CD14-positive monocyte (primary cell): ENCODE results near the gene GPR55. TPM values are rescaled to one million over a fixed set of nuclear protein-coding genes. Genes with fewer than 3 reads are reported as not detected.

Experiments used
- DNase-seq, 3 donors: peaks; one replicate each; pipeline ENCODE4 v3.0.0-alpha.2; 2011 to 2022
- H2AFZ ChIP-seq: 2 replicates; pipeline ENCODE4 v1.6.0; 2012; ENCODE audit warnings: mild to moderate bottlenecking, low read depth, low read length, inconsistent platforms; ENCODE audit not compliant: insufficient read depth, poor library complexity, severe bottlenecking
- H3K27ac ChIP-seq, 2 donors: 1 replicate in 1 of 2; 2 replicates in 1 of 2; pipeline ENCODE4 v1.5.1; 2012 to 2013; ENCODE audit warnings: low read length in 2 of 2, control low read depth in 1 of 2, inconsistent platforms in 1 of 2, low read depth in 1 of 2, mild to moderate bottlenecking in 1 of 2
- H3K27me3 ChIP-seq, 2 donors: one replicate each; pipeline versions ENCODE4 v1.6.0 to v1.6.1; 2011 to 2013; ENCODE audit warnings: low read length in 2 of 2; ENCODE audit not compliant: control insufficient read depth in 2 of 2, insufficient read depth in 2 of 2
- H3K36me3 ChIP-seq, 2 donors: replicated peaks in 1 of 2; 1 replicate in 1 of 2; 2 replicates in 1 of 2; pipeline versions ENCODE4 v1.5.1 to v1.6.1; 2012 to 2013; ENCODE audit warnings: low read length in 2 of 2, control low read depth in 1 of 2, inconsistent platforms in 1 of 2, mild to moderate bottlenecking in 1 of 2; ENCODE audit not compliant: insufficient read depth in 2 of 2, control insufficient read depth in 1 of 2
- H3K4me1 ChIP-seq, 2 donors: 1 replicate in 1 of 2; 2 replicates in 1 of 2; pipeline versions ENCODE4 v1.5.1 to v1.6.1; 2012 to 2013; ENCODE audit warnings: low read length in 2 of 2, control low read depth in 1 of 2, inconsistent platforms in 1 of 2, mild to moderate bottlenecking in 1 of 2, moderate library complexity in 1 of 2; ENCODE audit not compliant: insufficient read depth in 2 of 2, control insufficient read depth in 1 of 2
- H3K4me2 ChIP-seq: replicated peaks from 2 replicates; pipeline ENCODE3; 2012; ENCODE audit warnings: low read length, moderate library complexity, mild to moderate bottlenecking; ENCODE audit not compliant: poor library complexity, severe bottlenecking; ENCODE audit errors: extremely low read depth
- H3K4me3 ChIP-seq, 3 experiments: fragments of 200-600 bp in 1 of 3; sonication (generic) in 1 of 3; replicated peaks in 1 of 3; 1 replicate in 2 of 3; 2 replicates in 1 of 3; pipeline ENCODE4 v1.5.1; 2011 to 2013; ENCODE audit warnings: low read length in 3 of 3, mild to moderate bottlenecking in 3 of 3, control low read depth in 2 of 3, low read depth in 2 of 3, inconsistent platforms in 1 of 3, moderate library complexity in 1 of 3
- H3K79me2 ChIP-seq: 2 replicates; pipeline ENCODE4 v1.6.0; 2012; ENCODE audit warnings: mild to moderate bottlenecking, control low read depth, inconsistent platforms, low read length, moderate library complexity; ENCODE audit not compliant: insufficient read depth
- H3K9ac ChIP-seq: 2 replicates; pipeline ENCODE4 v1.6.0; 2017; ENCODE audit warnings: low read length, mild to moderate bottlenecking; ENCODE audit not compliant: insufficient read depth, poor library complexity, severe bottlenecking
- H3K9me3 ChIP-seq, 2 donors: replicated peaks in 1 of 2; 1 replicate in 1 of 2; 2 replicates in 1 of 2; pipeline versions ENCODE4 v1.5.1 to v1.6.1; 2012 to 2013; ENCODE audit warnings: low read length in 2 of 2, control low read depth in 1 of 2; ENCODE audit not compliant: control insufficient read depth in 1 of 2, insufficient read depth in 1 of 2
- H4K20me1 ChIP-seq: 2 replicates; pipeline ENCODE4 v1.6.0; 2012; ENCODE audit warnings: mild to moderate bottlenecking, low read length, control low read depth, moderate library complexity; ENCODE audit not compliant: insufficient read depth
- H3K27ac Mint-ChIP-seq, 7 donors: one replicate each; pipeline ENCODE4 v1.8.0; 2020; ENCODE audit warnings: mild to moderate bottlenecking in 7 of 7, mixed read lengths in 7 of 7, moderate library complexity in 6 of 7, inconsistent platforms in 2 of 7
- H3K27me3 Mint-ChIP-seq, 3 donors: one replicate each; pipeline ENCODE4 v1.8.0; 2021 to 2022; ENCODE audit warnings: low read depth in 3 of 3, mild to moderate bottlenecking in 3 of 3, mixed read lengths in 3 of 3, moderate library complexity in 3 of 3, inconsistent platforms in 1 of 3
- H3K36me3 Mint-ChIP-seq, 2 donors: one replicate each; pipeline ENCODE4 v1.8.0; 2020; ENCODE audit warnings: mixed read lengths in 2 of 2, inconsistent platforms in 1 of 2, mild to moderate bottlenecking in 1 of 2
- H3K4me1 Mint-ChIP-seq: one replicate; pipeline ENCODE4 v1.8.0; 2020; ENCODE audit warnings: mild to moderate bottlenecking, mixed read lengths
- H3K4me3 Mint-ChIP-seq, 2 donors: one replicate each; pipeline ENCODE4 v1.8.0; 2020; ENCODE audit warnings: mild to moderate bottlenecking in 2 of 2, mixed read lengths in 2 of 2, moderate library complexity in 1 of 2
- H3K9me3 Mint-ChIP-seq, 7 donors: one replicate each; pipeline ENCODE4 v1.8.0; 2020 to 2022; ENCODE audit warnings: mixed read lengths in 7 of 7, mild to moderate bottlenecking in 6 of 7, moderate library complexity in 6 of 7, inconsistent platforms in 2 of 7
- WGBS: methylation state at CpG from one replicate; pipeline ENCODE4 v1.1.5; 2013; ENCODE audit warnings: missing lambda C conversion rate; ENCODE audit not compliant: insufficient coverage; 5-methylcytosine and 5-hydroxymethylcytosine counted together
- intact Hi-C, 2 donors: fragments of 100-400 bp; cut with micrococcal nuclease; formaldehyde crosslinking; loops; one replicate each; pipeline versions ENCODE4 v1.15.0 to v1.15.1; 2023
- polyA plus RNA-seq, 3 donors: library from polyadenylated mRNA; depleted of rRNA in 1 of 3; unstranded in 2 of 3; stranded (reverse) in 1 of 3; fragments of 300-500 nt in 2 of 3; fragments of >200 nt in 1 of 3; fragmentation: Illumina TruSeq in 2 of 3; gene quantifications; 1 replicate in 2 of 3; 2 replicates in 1 of 3; pipeline ENCODE4 v1.2.3, GENCODE V29; 2012 to 2021
- TF ChIP-seq, protein P1 (sequence below): fragments of 200-600 bp; IDR thresholded peaks from one replicate; pipeline ENCODE4 v1.8.0; 2022; ENCODE audit warnings: antibody characterized with exemption, mild to moderate bottlenecking

Gene GPR55
- polyA plus RNA-seq, 3 donors = 0.11 to 0.12 TPM; not detected in 1

DNA sequence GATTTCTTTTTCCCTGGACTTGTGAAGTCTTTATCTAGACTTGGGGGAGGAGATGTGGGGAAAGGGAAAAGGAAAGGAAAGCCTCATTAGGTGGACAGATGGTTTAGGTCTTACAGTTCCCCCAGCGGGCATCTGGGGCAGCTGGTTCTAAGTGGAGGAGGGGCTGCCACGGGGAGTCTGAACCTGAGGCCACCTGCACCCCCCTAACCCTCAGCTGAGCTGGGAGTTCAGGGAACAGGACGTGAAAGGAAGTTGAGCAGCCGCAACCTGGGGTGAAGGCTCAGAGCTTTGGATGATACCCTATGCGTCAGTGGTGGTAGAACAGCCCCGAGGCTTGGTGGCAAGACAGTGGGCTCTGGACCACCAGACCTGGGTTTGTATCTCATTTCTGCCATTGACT is 33.5 kb downstream of the GPR55 start:
- Histone ChIP-seq H3K9ac (no peak overlapping the region), H2AFZ (no peak overlapping the region), H3K4me3 (no peak overlapping the region), H3K4me2 (no peak overlapping the region), H3K27me3 (no peaks in the 10 kb centered on the region), H3K9me3 (peaks cover 0 to 8% of the 10 kb centered on the region in 2 donors), H4K20me1 (no peaks in the 10 kb centered on the region), H3K27ac (no peak overlapping the region), H3K4me1 (peaks cover 23 to 26% of the 10 kb centered on the region in 2 donors), H3K36me3 (no peaks in the 10 kb centered on the region), H3K79me2 (no peaks in the 10 kb centered on the region)
- Mint-ChIP-seq H3K9me3 (peaks cover 4 to 13% (median 9%) of the 10 kb centered on the region in 7 donors), H3K4me1 (peaks cover 31% of the 10 kb centered on the region), H3K36me3 (no peaks in the 10 kb centered on the region), H3K4me3 (no peak overlapping the region), H3K27ac (peak overlapping the region in 1 of 7 donors; percentile 20), H3K27me3 (peaks cover 2 to 3% (median 2%) of the 10 kb centered on the region in 3 donors)
- no peak for DNase-seq
- intact Hi-C loops = no loop called here
- TF ChIP-seq, protein P1, sequence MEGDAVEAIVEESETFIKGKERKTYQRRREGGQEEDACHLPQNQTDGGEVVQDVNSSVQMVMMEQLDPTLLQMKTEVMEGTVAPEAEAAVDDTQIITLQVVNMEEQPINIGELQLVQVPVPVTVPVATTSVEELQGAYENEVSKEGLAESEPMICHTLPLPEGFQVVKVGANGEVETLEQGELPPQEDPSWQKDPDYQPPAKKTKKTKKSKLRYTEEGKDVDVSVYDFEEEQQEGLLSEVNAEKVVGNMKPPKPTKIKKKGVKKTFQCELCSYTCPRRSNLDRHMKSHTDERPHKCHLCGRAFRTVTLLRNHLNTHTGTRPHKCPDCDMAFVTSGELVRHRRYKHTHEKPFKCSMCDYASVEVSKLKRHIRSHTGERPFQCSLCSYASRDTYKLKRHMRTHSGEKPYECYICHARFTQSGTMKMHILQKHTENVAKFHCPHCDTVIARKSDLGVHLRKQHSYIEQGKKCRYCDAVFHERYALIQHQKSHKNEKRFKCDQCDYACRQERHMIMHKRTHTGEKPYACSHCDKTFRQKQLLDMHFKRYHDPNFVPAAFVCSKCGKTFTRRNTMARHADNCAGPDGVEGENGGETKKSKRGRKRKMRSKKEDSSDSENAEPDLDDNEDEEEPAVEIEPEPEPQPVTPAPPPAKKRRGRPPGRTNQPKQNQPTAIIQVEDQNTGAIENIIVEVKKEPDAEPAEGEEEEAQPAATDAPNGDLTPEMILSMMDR = no peak
- 67% methylated on average over 4 of the region's 6 CpGs for WGBS

DNA sequence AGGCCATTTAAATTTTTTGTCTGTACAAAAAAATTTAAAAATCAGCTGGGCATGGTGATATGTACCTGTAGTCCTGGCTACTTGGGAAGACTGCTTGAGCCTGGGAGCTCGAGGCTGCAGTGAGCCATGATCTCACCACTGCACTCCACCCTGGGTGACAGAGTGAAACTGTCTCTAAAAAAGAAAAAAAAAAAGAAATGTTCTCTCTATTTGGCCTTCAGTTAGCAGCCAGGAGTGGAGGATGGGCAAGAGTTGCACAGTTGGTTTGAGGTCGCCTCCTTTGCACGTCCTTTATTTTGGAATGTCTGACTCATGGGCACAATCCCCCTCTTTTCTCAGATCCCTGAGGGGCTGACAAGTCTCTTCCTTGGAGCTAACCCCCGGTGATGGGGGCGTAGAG is 34.0 kb downstream of the GPR55 start:
- WGBS = no CpG with 5 or more reads among the region's 5 CpGs
- DNase-seq = no peak
- no peak overlapping the region for H3K4me3 Mint-ChIP-seq
- Histone ChIP-seq H3K79me2 (no peaks in the 10 kb centered on the region), H3K27ac (no peak overlapping the region), H2AFZ (no peak overlapping the region), H3K4me3 (no peak overlapping the region), H3K4me1 (peaks cover 22 to 24% of the 10 kb centered on the region in 2 donors), H4K20me1 (no peaks in the 10 kb centered on the region), H3K4me2 (no peak overlapping the region), H3K36me3 (no peaks in the 10 kb centered on the region), H3K9me3 (peaks cover 0 to 8% of the 10 kb centered on the region in 2 donors), H3K9ac (no peak overlapping the region), H3K27me3 (no peaks in the 10 kb centered on the region)
- TF ChIP-seq, protein P1 = no peak
- H3K27ac Mint-ChIP-seq = peak overlapping the region in 1 of 7 donors; percentile 20
- H3K9me3 Mint-ChIP-seq = peaks cover 4 to 13% (median 9%) of the 10 kb centered on the region in 7 donors
- intact Hi-C loops = no loop called here
- H3K4me1 Mint-ChIP-seq = peaks cover 30% of the 10 kb centered on the region
- H3K27me3 Mint-ChIP-seq = peaks cover 2 to 3% (median 2%) of the 10 kb centered on the region in 3 donors
- H3K36me3 Mint-ChIP-seq = no peaks in the 10 kb centered on the region
